Osteocyte (in vitro differentiated cells): Measurements from ENCODE around the gene DPP10. TPM values are rescaled to one million over a fixed set of nuclear protein-coding genes. Genes with fewer than 3 reads are reported as not detected.

Experiments
- DNase-seq: peaks from one replicate; pipeline ENCODE4 v3.0.0; 2021; ENCODE audit warnings: mixed read lengths; ENCODE audit not compliant: unreplicated experiment; ENCODE audit errors: extremely low spot score
- H3K27ac Mint-ChIP-seq: one replicate; pipeline ENCODE4 v1.8.0; 2021; ENCODE audit warnings: mild to moderate bottlenecking, mixed read lengths; ENCODE audit not compliant: unreplicated experiment
- H3K27me3 Mint-ChIP-seq: one replicate; pipeline ENCODE4 v1.8.0; 2021; ENCODE audit warnings: mixed read lengths; ENCODE audit not compliant: unreplicated experiment
- H3K36me3 Mint-ChIP-seq: one replicate; pipeline ENCODE4 v1.8.0; 2021; ENCODE audit warnings: mixed read lengths; ENCODE audit not compliant: unreplicated experiment
- H3K4me1 Mint-ChIP-seq: one replicate; pipeline ENCODE4 v1.8.0; 2021; ENCODE audit warnings: mixed read lengths; ENCODE audit not compliant: unreplicated experiment
- H3K4me3 Mint-ChIP-seq: one replicate; pipeline ENCODE4 v1.8.0; 2021; ENCODE audit warnings: mild to moderate bottlenecking, moderate library complexity, mixed read lengths; ENCODE audit not compliant: unreplicated experiment
- H3K9me3 Mint-ChIP-seq: one replicate; pipeline ENCODE4 v1.8.0; 2021; ENCODE audit warnings: mixed read lengths; ENCODE audit not compliant: unreplicated experiment
- CTCF ChIP-seq: fragments of 200-600 bp; sonication (generic); IDR thresholded peaks from 2 replicates; pipeline ENCODE4 v1.5.0; 2021; ENCODE audit warnings: antibody characterized with exemption, mild to moderate bottlenecking, moderate library complexity
- total RNA-seq: library from RNA; stranded (reverse); gene quantifications from 2 replicates; pipeline ENCODE4 v1.2.1, GENCODE V29; 2021

The DPP10 gene
- total RNA-seq, 1 donor from 2014 or later: not detected

- Mint-ChIP-seq H3K4me1 (no peaks in the 10 kb centered on the region), H3K4me3 (no peak overlapping the region), H3K9me3 (no peaks in the 10 kb centered on the region), H3K36me3 (no peaks in the 10 kb centered on the region), H3K27ac (no peak overlapping the region), H3K27me3 (no peaks in the 10 kb centered on the region)
- DNase-seq: no peak
- no peak for TF ChIP-seq CTCF
Measured at GRCh38 chr2:114468343-114468742, 25.9 kb downstream of the DPP10 start.

GRCh38 chr2:114472246-114472645 is 29.8 kb downstream of the DPP10 start:
- H3K36me3 Mint-ChIP-seq: no peaks in the 10 kb centered on the region
- H3K4me3 Mint-ChIP-seq: no peak overlapping the region
- TF ChIP-seq CTCF: no peak
- H3K4me1 Mint-ChIP-seq: no peaks in the 10 kb centered on the region
- H3K27me3 Mint-ChIP-seq: no peaks in the 10 kb centered on the region
- no peaks in the 10 kb centered on the region for H3K9me3 Mint-ChIP-seq
- no peak overlapping the region for H3K27ac Mint-ChIP-seq
- no peak for DNase-seq

GRCh38 chr2:114472726-114473125 is 30.3 kb downstream of the DPP10 start:
- no peak overlapping the region for H3K27ac Mint-ChIP-seq
- H3K4me3 Mint-ChIP-seq: no peak overlapping the region
- no peaks in the 10 kb centered on the region for H3K27me3 Mint-ChIP-seq
- TF ChIP-seq CTCF: no peak
- H3K9me3 Mint-ChIP-seq: no peaks in the 10 kb centered on the region
- H3K36me3 Mint-ChIP-seq: no peaks in the 10 kb centered on the region
- H3K4me1 Mint-ChIP-seq: no peaks in the 10 kb centered on the region
- no peak for DNase-seq

GRCh38 chr2:114488841-114489530 is 46.5 kb downstream of the DPP10 start:
- TF ChIP-seq CTCF: no peak
- Mint-ChIP-seq H3K9me3 (no peaks in the 10 kb centered on the region), H3K27me3 (no peaks in the 10 kb centered on the region), H3K4me3 (no peak overlapping the region), H3K27ac (no peak overlapping the region), H3K4me1 (no peaks in the 10 kb centered on the region), H3K36me3 (no peaks in the 10 kb centered on the region)
- no peak for DNase-seq

- no peaks in the 10 kb centered on the region for H3K27me3 Mint-ChIP-seq
- no peaks in the 10 kb centered on the region for H3K36me3 Mint-ChIP-seq
- no peak overlapping the region for H3K27ac Mint-ChIP-seq
- no peak overlapping the region for H3K4me3 Mint-ChIP-seq
- TF ChIP-seq CTCF: no peak
- H3K9me3 Mint-ChIP-seq: no peaks in the 10 kb centered on the region
- no peak for DNase-seq
- H3K4me1 Mint-ChIP-seq: no peaks in the 10 kb centered on the region
Measured at GRCh38 chr2:114495046-114495445, 52.6 kb downstream of the DPP10 start.
